ENCODE data around the gene GALNTL6. TPM values are rescaled to one million over a fixed set of nuclear protein-coding genes. Genes with fewer than 3 reads are reported as not detected.

Gene GALNTL6
- polyA plus RNA-seq, 1 donor (not counting 4 experiments of a cell fraction or from before 2014, with no cell fraction given), result not detected

DNA sequence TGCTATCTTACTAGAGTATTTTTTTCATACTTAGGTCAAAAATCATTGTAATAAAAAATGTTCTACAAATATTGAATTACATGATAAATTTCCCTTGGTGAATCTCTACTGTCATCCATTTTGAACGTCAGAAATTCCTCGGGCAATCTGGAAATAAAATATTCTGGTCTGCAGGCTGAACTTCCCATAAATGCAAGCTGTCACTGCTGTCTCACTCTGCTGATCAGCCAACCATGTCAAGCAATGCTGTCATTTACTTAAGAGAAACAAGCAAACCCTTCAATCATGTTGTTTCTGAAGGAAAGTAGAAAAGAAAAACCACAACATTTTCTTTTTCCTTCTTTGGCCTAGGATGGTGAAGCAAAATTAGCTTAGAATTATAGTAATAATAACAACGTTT is 841.3 kb downstream of the GALNTL6 start:
- Histone ChIP-seq H4K20me1 (ENCODE audit: control insufficient read depth, extremely low read depth, insufficient read depth, low read length) (no peaks in the 10 kb centered on the region), H3K9me3 (ENCODE audit: control insufficient read depth, low read depth, low read length) (no peaks in the 10 kb centered on the region), H2AFZ (ENCODE audit: control insufficient read depth, low read length) (no peak overlapping the region), H3K4me3 (ENCODE audit: control insufficient read depth in 2 of 3, extremely low read depth in 1 of 3, insufficient read depth in 2 of 3, low read depth in 1 of 3, low read length in 3 of 3) (no peak overlapping the region), H3K4me2 (ENCODE audit: control insufficient read depth, extremely low read depth, insufficient read depth, low read depth, low read length) (no peak overlapping the region), H3K9me1 (ENCODE audit: control insufficient read depth, extremely low read depth, insufficient read depth, low read length) (no peaks in the 10 kb centered on the region), H3K27ac (ENCODE audit: control insufficient read depth, insufficient read depth, low read length) (no peak overlapping the region), H3K79me2 (ENCODE audit: control insufficient read depth, insufficient read depth, low read length) (no peaks in the 10 kb centered on the region), H3K4me1 (ENCODE audit: control insufficient read depth, extremely low read depth, insufficient read depth, low read length) (no peaks in the 10 kb centered on the region), H3K9ac (ENCODE audit: control insufficient read depth, extremely low read depth, insufficient read depth, low read length) (no peak overlapping the region), H3K27me3 (ENCODE audit: control insufficient read depth, extremely low read depth, insufficient read depth, low read length) (no peaks in the 10 kb centered on the region), H3K36me3 (ENCODE audit: control insufficient read depth in 2 of 2, extremely low read depth in 1 of 2, insufficient read depth in 2 of 2, low read length in 2 of 2) (no peaks in the 10 kb centered on the region)
- DNase-seq (ENCODE audit: low read depth, low spot score) (no peak), FAIRE-seq (no peak)
- dilution Hi-C loops (cut with MboI; ENCODE audit: extremely low pct_ligation_motif_present, low sequenced_read_pairs), result no loop called here
- TF ChIP-seq, protein P1, sequence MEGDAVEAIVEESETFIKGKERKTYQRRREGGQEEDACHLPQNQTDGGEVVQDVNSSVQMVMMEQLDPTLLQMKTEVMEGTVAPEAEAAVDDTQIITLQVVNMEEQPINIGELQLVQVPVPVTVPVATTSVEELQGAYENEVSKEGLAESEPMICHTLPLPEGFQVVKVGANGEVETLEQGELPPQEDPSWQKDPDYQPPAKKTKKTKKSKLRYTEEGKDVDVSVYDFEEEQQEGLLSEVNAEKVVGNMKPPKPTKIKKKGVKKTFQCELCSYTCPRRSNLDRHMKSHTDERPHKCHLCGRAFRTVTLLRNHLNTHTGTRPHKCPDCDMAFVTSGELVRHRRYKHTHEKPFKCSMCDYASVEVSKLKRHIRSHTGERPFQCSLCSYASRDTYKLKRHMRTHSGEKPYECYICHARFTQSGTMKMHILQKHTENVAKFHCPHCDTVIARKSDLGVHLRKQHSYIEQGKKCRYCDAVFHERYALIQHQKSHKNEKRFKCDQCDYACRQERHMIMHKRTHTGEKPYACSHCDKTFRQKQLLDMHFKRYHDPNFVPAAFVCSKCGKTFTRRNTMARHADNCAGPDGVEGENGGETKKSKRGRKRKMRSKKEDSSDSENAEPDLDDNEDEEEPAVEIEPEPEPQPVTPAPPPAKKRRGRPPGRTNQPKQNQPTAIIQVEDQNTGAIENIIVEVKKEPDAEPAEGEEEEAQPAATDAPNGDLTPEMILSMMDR (optimal IDR thresholded peaks at IDR 0.05 in 1 of 3, IDR thresholded peaks at IDR 0.05 in 1 of 3, conservative IDR thresholded peaks at IDR 0.05 in 1 of 3; ENCODE audit: extremely low read depth in 1 of 3, insufficient read depth in 2 of 3, low read length in 3 of 3), result no peak
- TF ChIP-seq EZH2 (IDR thresholded peaks at IDR 0.05; ENCODE audit: low read length), result no peak

DNA sequence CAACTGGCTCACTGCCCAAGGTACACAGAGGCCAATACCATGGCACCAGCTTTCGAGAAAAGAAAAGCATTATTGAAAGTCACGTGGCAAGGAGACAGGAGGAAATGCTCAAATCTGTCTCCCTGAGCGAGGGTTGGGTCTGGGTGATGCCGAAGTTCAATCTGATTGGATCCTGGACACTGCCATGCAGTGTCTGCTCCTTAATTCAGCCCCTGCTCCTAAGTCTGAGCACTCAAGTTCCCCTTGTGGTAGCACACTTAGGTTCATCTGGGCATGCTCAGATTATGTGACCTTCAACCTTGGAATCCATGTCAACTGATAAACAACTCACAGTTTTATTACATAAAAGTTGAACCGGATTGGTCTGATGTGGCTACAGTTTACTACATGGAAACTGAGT is 842.9 kb downstream of the GALNTL6 start:
- no peak for FAIRE-seq
- no peak for DNase-seq (ENCODE audit: low read depth, low spot score)
- Histone ChIP-seq H3K4me1 (ENCODE audit: control insufficient read depth, extremely low read depth, insufficient read depth, low read length) (no peaks in the 10 kb centered on the region), H3K27ac (ENCODE audit: control insufficient read depth, insufficient read depth, low read length) (no peak overlapping the region), H3K27me3 (ENCODE audit: control insufficient read depth, extremely low read depth, insufficient read depth, low read length) (no peaks in the 10 kb centered on the region), H3K9me1 (ENCODE audit: control insufficient read depth, extremely low read depth, insufficient read depth, low read length) (no peaks in the 10 kb centered on the region), H3K9ac (ENCODE audit: control insufficient read depth, extremely low read depth, insufficient read depth, low read length) (no peak overlapping the region), H3K4me2 (ENCODE audit: control insufficient read depth, extremely low read depth, insufficient read depth, low read depth, low read length) (no peak overlapping the region), H2AFZ (ENCODE audit: control insufficient read depth, low read length) (no peak overlapping the region), H3K4me3 (ENCODE audit: control insufficient read depth in 2 of 3, extremely low read depth in 1 of 3, insufficient read depth in 2 of 3, low read depth in 1 of 3, low read length in 3 of 3) (no peak overlapping the region), H3K79me2 (ENCODE audit: control insufficient read depth, insufficient read depth, low read length) (no peaks in the 10 kb centered on the region), H3K36me3 (ENCODE audit: control insufficient read depth in 2 of 2, extremely low read depth in 1 of 2, insufficient read depth in 2 of 2, low read length in 2 of 2) (no peaks in the 10 kb centered on the region), H4K20me1 (ENCODE audit: control insufficient read depth, extremely low read depth, insufficient read depth, low read length) (no peaks in the 10 kb centered on the region), H3K9me3 (ENCODE audit: control insufficient read depth, low read depth, low read length) (no peaks in the 10 kb centered on the region)
- TF ChIP-seq, protein P1 (optimal IDR thresholded peaks at IDR 0.05 in 1 of 3, IDR thresholded peaks at IDR 0.05 in 1 of 3, conservative IDR thresholded peaks at IDR 0.05 in 1 of 3; ENCODE audit: extremely low read depth in 1 of 3, insufficient read depth in 2 of 3, low read length in 3 of 3), result no peak
- TF ChIP-seq EZH2 (IDR thresholded peaks at IDR 0.05; ENCODE audit: low read length), result no peak
- dilution Hi-C loops (cut with MboI; ENCODE audit: extremely low pct_ligation_motif_present, low sequenced_read_pairs), result no loop called here

All from keratinocyte (primary cell).